Right hindlimb (tissue), 1 donor: ENCODE data around the gene U2SURP.
"Not testable (repeated sequence)": the region's sequence is repeated elsewhere in the genome, so short reads cannot be mapped to it uniquely, and the experiment has no call there.

Experiments used
- DNase-seq: peaks from one replicate; pipeline ENCODE4 v3.0.0-alpha.2; 2018

The U2SURP gene

GRCh38 chr3:143024351-143024960 lies 23.1 kb downstream of the U2SURP start:
- no peak for DNase-seq

- no peak for DNase-seq
These were observed 30.0 kb downstream of the U2SURP start for GRCh38 chr3:143031327-143031726.

- not testable (repeated sequence) for DNase-seq
These were observed 30.5 kb downstream of the U2SURP start for GRCh38 chr3:143031796-143032387.

GRCh38 chr3:143035466-143036211 lies 34.3 kb downstream of the U2SURP start:
- DNase-seq, result no peak

GRCh38 chr3:143036557-143036956 lies 35.2 kb downstream of the U2SURP start:
- no peak for DNase-seq

- DNase-seq, result no peak
These were observed 36.5 kb downstream of the U2SURP start for GRCh38 chr3:143037867-143038266.

- no peak for DNase-seq
These were observed 39.0 kb downstream of the U2SURP start for GRCh38 chr3:143040261-143040879.

GRCh38 chr3:143041903-143042302 lies 40.5 kb downstream of the U2SURP start:
- no peak for DNase-seq

GRCh38 chr3:143045639-143046038 lies 44.3 kb downstream of the U2SURP start:
- no peak for DNase-seq

GRCh38 chr3:143046075-143046474 lies 44.7 kb downstream of the U2SURP start:
- DNase-seq, result not testable (repeated sequence)

GRCh38 chr3:143054011-143054410 lies 52.6 kb downstream of the U2SURP start:
- DNase-seq, result no peak

- no peak for DNase-seq
These were observed 55.0 kb downstream of the U2SURP start for GRCh38 chr3:143056372-143056771.

GRCh38 chr3:143060906-143061305 lies 59.5 kb downstream of the U2SURP start:
- DNase-seq, result no peak

- no peak for DNase-seq
These were observed 61.6 kb downstream of the U2SURP start for GRCh38 chr3:143063018-143063417.

- no peak for DNase-seq
These were observed 63.4 kb downstream of the U2SURP start for GRCh38 chr3:143064777-143065176.

- no peak for DNase-seq
These were observed 64.0 kb downstream of the U2SURP start for GRCh38 chr3:143065364-143065763.

GRCh38 chr3:143066033-143066432 lies 64.7 kb downstream of the U2SURP start:
- DNase-seq, result no peak

- no peak for DNase-seq
These were observed 65.8 kb downstream of the U2SURP start for GRCh38 chr3:143067201-143067600.

- no peak for DNase-seq
These were observed 66.7 kb downstream of the U2SURP start for GRCh38 chr3:143068059-143068458.

GRCh38 chr3:143070977-143071551 lies 69.7 kb downstream of the U2SURP start:
- no peak for DNase-seq

GRCh38 chr3:143071776-143072175 lies 70.4 kb downstream of the U2SURP start:
- DNase-seq, result no peak

GRCh38 chr3:143072298-143073020 lies 71.1 kb downstream of the U2SURP start:
- DNase-seq, result not testable (repeated sequence)

- not testable (repeated sequence) for DNase-seq
These were observed 72.2 kb downstream of the U2SURP start for GRCh38 chr3:143073541-143073940.
